Chondrocyte (in vitro differentiated cells): Measurements from ENCODE around the gene DDR1. TPM values are rescaled to one million over a fixed set of nuclear protein-coding genes. Genes with fewer than 3 reads are reported as not detected.

Source experiments
- DNase-seq: peaks from one replicate; pipeline ENCODE4 v3.0.0; 2021; ENCODE audit warnings: mixed read lengths, low spot score
- H3K27ac Mint-ChIP-seq: one replicate; pipeline ENCODE4 v1.8.0; 2021; ENCODE audit warnings: mild to moderate bottlenecking, moderate library complexity, mixed read lengths; ENCODE audit not compliant: unreplicated experiment
- H3K27me3 Mint-ChIP-seq: 2 replicates; pipeline ENCODE4 v1.8.0; 2021; ENCODE audit warnings: low read depth, mixed read lengths
- H3K36me3 Mint-ChIP-seq: 2 replicates; pipeline ENCODE4 v1.8.0; 2021; ENCODE audit warnings: low read depth, mixed read lengths
- H3K4me1 Mint-ChIP-seq: 2 replicates; pipeline ENCODE4 v1.8.0; 2021; ENCODE audit warnings: low read depth, mild to moderate bottlenecking, mixed read lengths
- H3K4me3 Mint-ChIP-seq: one replicate; pipeline ENCODE4 v1.8.0; 2021; ENCODE audit warnings: mild to moderate bottlenecking, moderate library complexity, mixed read lengths; ENCODE audit not compliant: unreplicated experiment
- H3K9me3 Mint-ChIP-seq: 2 replicates; pipeline ENCODE4 v1.8.0; 2021; ENCODE audit warnings: low read depth, mixed read lengths
- CTCF ChIP-seq: fragments of 200-600 bp; sonication (generic); IDR thresholded peaks from 2 replicates; pipeline ENCODE4 v1.5.0; 2021; ENCODE audit warnings: antibody characterized with exemption, mild to moderate bottlenecking, moderate library complexity
- long read RNA-seq: library from polyadenylated mRNA; stranded (forward); transcript quantifications from one replicate; pipeline ENCODE4 v2.0.0, GENCODE V29; 2021
- total RNA-seq: library from RNA; stranded (reverse); gene quantifications from 3 replicates; pipeline ENCODE4 v1.2.1, GENCODE V29; 2021

DDR1 gene
- 112 to 157 TPM (median 117 TPM) in 3 replicates for total RNA-seq
- long read RNA-seq, transcript DDR1-225 (18 exons, 3,894 nt): major isoform, 11 of 111 reads
- long read RNA-seq, transcript DDR1-239 (19 exons, 3,857 nt): major isoform, 11 of 111 reads
- long read RNA-seq, partial matches to known transcripts: 66 of 111 reads
- long read RNA-seq, other reads (novel, unspliced or antisense): 20 of 111 reads

- no peak for DNase-seq
- Mint-ChIP-seq H3K27ac (peak within 1 kb of the TSS; percentile 92), H3K9me3 (no peaks in the 10 kb centered on the region), H3K4me1 (peaks cover 69% of the 10 kb centered on the region), H3K4me3 (peak within 1 kb of the TSS; percentile 80), H3K36me3 (peaks cover 1% of the 10 kb centered on the region), H3K27me3 (no peaks in the 10 kb centered on the region)
- no peak for TF ChIP-seq CTCF
These were observed at the start of gene DDR1 for GRCh38 chr6:30883685-30884520. DDR1 (plus strand) TSS chr6:30884519; CDS start chr6:30888730, 4,211 bp downstream.

GRCh38 chr6:30834646-30835045, 49.7 kb upstream of the DDR1 start:
- H3K36me3 Mint-ChIP-seq: no peaks in the 10 kb centered on the region
- H3K27me3 Mint-ChIP-seq: no peaks in the 10 kb centered on the region
- no peak for DNase-seq
- TF ChIP-seq CTCF: no peak
- H3K27ac Mint-ChIP-seq: peak overlapping the region; percentile 76
- H3K4me3 Mint-ChIP-seq: no peak overlapping the region
- H3K9me3 Mint-ChIP-seq: no peaks in the 10 kb centered on the region
- peaks cover 54% of the 10 kb centered on the region for H3K4me1 Mint-ChIP-seq

- no peak for DNase-seq
- no peaks in the 10 kb centered on the region for H3K9me3 Mint-ChIP-seq
- H3K4me1 Mint-ChIP-seq: peaks cover 53% of the 10 kb centered on the region
- H3K4me3 Mint-ChIP-seq: no peak overlapping the region
- peak overlapping the region; percentile 89 for H3K27ac Mint-ChIP-seq
- H3K36me3 Mint-ChIP-seq: no peaks in the 10 kb centered on the region
- no peaks in the 10 kb centered on the region for H3K27me3 Mint-ChIP-seq
- TF ChIP-seq CTCF: no peak
These were observed 48.7 kb upstream of the DDR1 start for GRCh38 chr6:30835576-30835975.

GRCh38 chr6:30836431-30836866, 47.9 kb upstream of the DDR1 start:
- no peaks in the 10 kb centered on the region for H3K9me3 Mint-ChIP-seq
- H3K36me3 Mint-ChIP-seq: no peaks in the 10 kb centered on the region
- H3K4me3 Mint-ChIP-seq: no peak overlapping the region
- peaks cover 57% of the 10 kb centered on the region for H3K4me1 Mint-ChIP-seq
- no peaks in the 10 kb centered on the region for H3K27me3 Mint-ChIP-seq
- H3K27ac Mint-ChIP-seq: peak overlapping the region; percentile 89
- DNase-seq: no peak
- TF ChIP-seq CTCF: no peak

- peaks cover 59% of the 10 kb centered on the region for H3K4me1 Mint-ChIP-seq
- no peaks in the 10 kb centered on the region for H3K9me3 Mint-ChIP-seq
- no peak for DNase-seq
- TF ChIP-seq CTCF: no peak
- no peak overlapping the region for H3K4me3 Mint-ChIP-seq
- peak overlapping the region; percentile 89 for H3K27ac Mint-ChIP-seq
- no peaks in the 10 kb centered on the region for H3K36me3 Mint-ChIP-seq
- no peaks in the 10 kb centered on the region for H3K27me3 Mint-ChIP-seq
These were observed 47.4 kb upstream of the DDR1 start for GRCh38 chr6:30836957-30837356.
